Measurements from ENCODE around the gene SMURF1. TPM values are rescaled to one million over a fixed set of nuclear protein-coding genes. Genes with fewer than 3 reads are reported as not detected.

Gene SMURF1
- total RNA-seq, 6 experiments from 2014 or later, result 8.8 to 14.1 (median 10.9) TPM

- Histone ChIP-seq H3K36me3 (peaks cover 0 to 10% (median 5%) of the 10 kb centered on the region in 4 donors), H3K4me3 (no peak overlapping the region), H3K27ac (no peak overlapping the region), H3K27me3 (no peaks in the 10 kb centered on the region), H3K9me3 (no peaks in the 10 kb centered on the region), H3K4me1 (peaks cover 0 to 16% (median 4%) of the 10 kb centered on the region in 4 donors)
- no peak for DNase-seq
- TF ChIP-seq, protein P1, sequence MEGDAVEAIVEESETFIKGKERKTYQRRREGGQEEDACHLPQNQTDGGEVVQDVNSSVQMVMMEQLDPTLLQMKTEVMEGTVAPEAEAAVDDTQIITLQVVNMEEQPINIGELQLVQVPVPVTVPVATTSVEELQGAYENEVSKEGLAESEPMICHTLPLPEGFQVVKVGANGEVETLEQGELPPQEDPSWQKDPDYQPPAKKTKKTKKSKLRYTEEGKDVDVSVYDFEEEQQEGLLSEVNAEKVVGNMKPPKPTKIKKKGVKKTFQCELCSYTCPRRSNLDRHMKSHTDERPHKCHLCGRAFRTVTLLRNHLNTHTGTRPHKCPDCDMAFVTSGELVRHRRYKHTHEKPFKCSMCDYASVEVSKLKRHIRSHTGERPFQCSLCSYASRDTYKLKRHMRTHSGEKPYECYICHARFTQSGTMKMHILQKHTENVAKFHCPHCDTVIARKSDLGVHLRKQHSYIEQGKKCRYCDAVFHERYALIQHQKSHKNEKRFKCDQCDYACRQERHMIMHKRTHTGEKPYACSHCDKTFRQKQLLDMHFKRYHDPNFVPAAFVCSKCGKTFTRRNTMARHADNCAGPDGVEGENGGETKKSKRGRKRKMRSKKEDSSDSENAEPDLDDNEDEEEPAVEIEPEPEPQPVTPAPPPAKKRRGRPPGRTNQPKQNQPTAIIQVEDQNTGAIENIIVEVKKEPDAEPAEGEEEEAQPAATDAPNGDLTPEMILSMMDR (IDR thresholded peaks at IDR 0.05), result no peak
- no peak for TF ChIP-seq POLR2A (IDR thresholded peaks at IDR 0.05)
- intact Hi-C loops (cut with DNase I), result no loop called here
- ATAC-seq, result peak; percentile 32 to 54 (median 45)
These were observed 119.8 kb downstream of the SMURF1 start for GRCh38 chr7:99024066-99024465.

GRCh38 chr7:99021941-99022560 lies 121.9 kb downstream of the SMURF1 start:
- Histone ChIP-seq H3K9me3 (no peaks in the 10 kb centered on the region), H3K4me3 (no peak overlapping the region)
- DNase-seq, result peak in 1 of 3 donors; percentile 23

DNA sequence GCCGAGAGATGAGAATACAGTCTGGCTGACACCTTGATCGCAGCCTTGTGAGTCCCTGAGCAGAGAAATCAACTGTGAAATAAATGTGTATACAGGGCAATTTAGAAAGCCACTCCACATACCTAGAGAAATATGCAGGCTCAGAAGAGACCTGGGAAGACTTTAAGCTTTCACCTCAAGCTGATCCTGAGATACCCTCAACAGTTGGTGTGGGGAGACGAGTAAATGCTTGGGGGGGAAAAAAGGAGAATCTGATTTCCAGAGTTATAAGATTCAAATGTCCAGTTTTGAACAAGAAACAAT lies 123.5 kb downstream of the SMURF1 start:
- Histone ChIP-seq H3K9me3 (no peaks in the 10 kb centered on the region), H3K27me3 (no peaks in the 10 kb centered on the region), H3K4me3 (no peak overlapping the region), H3K36me3 (no peaks in the 10 kb centered on the region), H3K27ac (no peak overlapping the region), H3K4me1 (peaks cover 0 to 16% (median 4%) of the 10 kb centered on the region in 4 donors)
- ATAC-seq (no peak), DNase-seq (no peak)
- intact Hi-C loops (cut with DNase I), result no loop called here
- TF ChIP-seq POLR2A (IDR thresholded peaks at IDR 0.05), result no peak
- TF ChIP-seq, protein P1 (IDR thresholded peaks at IDR 0.05), result no peak
- WGBS (ENCODE audit: insufficient coverage, low coverage, low lambda C conversion rate, missing lambda C conversion rate), result 79% methylated on average over 3 of the region's 3 CpGs

More at GRCh38 chr7:99021941-99022560, 121.9 kb downstream of the SMURF1 start:
- H3K4me1 ChIP-seq, result peaks cover 0 to 16% (median 4%) of the 10 kb centered on the region in 4 donors
- no peaks in the 10 kb centered on the region for H3K27me3 ChIP-seq
- H3K27ac ChIP-seq, result no peak overlapping the region
- no peaks in the 10 kb centered on the region for H3K36me3 ChIP-seq
- WGBS (ENCODE audit: insufficient coverage, low coverage, low lambda C conversion rate, missing lambda C conversion rate), result 71% methylated on average over 3 of the region's 3 CpGs
- intact Hi-C loops (cut with DNase I), result no loop called here
- TF ChIP-seq POLR2A (IDR thresholded peaks at IDR 0.05), result no peak
- TF ChIP-seq, protein P1 (IDR thresholded peaks at IDR 0.05), result no peak
- ATAC-seq, result peak in 1 of 4 donors; percentile 16

GRCh38 chr7:99019523-99020412 lies 124.1 kb downstream of the SMURF1 start:
- Histone ChIP-seq H3K4me3 (no peak overlapping the region), H3K4me1 (peaks cover 0 to 16% (median 4%) of the 10 kb centered on the region in 4 donors), H3K27ac (no peak overlapping the region), H3K36me3 (peaks cover 0 to 3% (median 0%) of the 10 kb centered on the region in 4 donors), H3K27me3 (no peaks in the 10 kb centered on the region), H3K9me3 (no peaks in the 10 kb centered on the region)
- ATAC-seq (peak; percentile 72 to 88 (median 80)), DNase-seq (peak in 1 of 3 donors; percentile 60)
- WGBS (ENCODE audit: insufficient coverage, low coverage, low lambda C conversion rate, missing lambda C conversion rate), result 78% methylated on average over 10 of the region's 12 CpGs
- TF ChIP-seq, protein P1 (IDR thresholded peaks at IDR 0.05), result no peak
- TF ChIP-seq POLR2A (IDR thresholded peaks at IDR 0.05), result no peak
- intact Hi-C loops (cut with DNase I), result no loop called here
